Right lobe of liver (tissue), 6 donors: ENCODE results near the gene DECR2. TPM values are rescaled to one million over a fixed set of nuclear protein-coding genes. Genes with fewer than 3 reads are reported as not detected.

ENCODE experiments used
- ATAC-seq, 4 donors: fragments of 200-7000 bp; cut with Tn5 transposase; one replicate each; pipeline ENCODE4 v1.9.1; 2020; ENCODE audit warnings: mild to moderate bottlenecking in 4 of 4, moderate library complexity in 4 of 4
- DNase-seq, 3 donors: peaks; one replicate each; pipeline ENCODE4 v3.0.0-alpha.2; 2020
- H3K27ac ChIP-seq, 3 donors: fragments of 200-600 bp; one replicate each; pipeline ENCODE4 v1.8.0; 2022
- H3K27me3 ChIP-seq, 2 donors: fragments of 200-600 bp; one replicate each; pipeline ENCODE4 v1.8.0; 2022
- H3K36me3 ChIP-seq, 4 donors: fragments of 200-600 bp; sonication (generic) in 1 of 4; one replicate each; pipeline versions ENCODE4 v1.5.1 to v1.8.0; 2017 to 2022; ENCODE audit warnings: control low read depth in 1 of 4
- H3K4me1 ChIP-seq, 4 donors: fragments of 200-600 bp; sonication (generic) in 1 of 4; one replicate each; pipeline versions ENCODE4 v1.5.1 to v1.8.0; 2017 to 2022; ENCODE audit warnings: control low read depth in 1 of 4
- H3K4me3 ChIP-seq, 3 donors: fragments of 200-600 bp; one replicate each; pipeline ENCODE4 v1.8.0; 2022
- H3K9me3 ChIP-seq, 4 donors: fragments of 200-600 bp; sonication (generic) in 1 of 4; one replicate each; pipeline versions ENCODE4 v1.5.1 to v1.8.0; 2017 to 2022; ENCODE audit warnings: control low read depth in 1 of 4
- CTCF ChIP-seq, 4 donors: fragments of 200-600 bp in 3 of 4; fragments of 450-650 bp in 1 of 4; IDR thresholded peaks; one replicate each; pipeline versions ENCODE4 v1.5.1 to v1.8.0; 2016 to 2022; ENCODE audit warnings: antibody characterized with exemption in 4 of 4, mild to moderate bottlenecking in 2 of 4
- POLR2A ChIP-seq: fragments of 450-650 bp; IDR thresholded peaks from one replicate; pipeline ENCODE4 v1.6.1; 2017; ENCODE audit warnings: antibody characterized with exemption, mild to moderate bottlenecking
- WGBS: methylation state at CpG from one replicate; pipeline ENCODE4 v1.1.6; 2018; ENCODE audit warnings: low coverage, low lambda C conversion rate; ENCODE audit not compliant: insufficient coverage; ENCODE audit errors: missing lambda C conversion rate; 5-methylcytosine and 5-hydroxymethylcytosine counted together
- intact Hi-C, 2 donors: fragments of 100-400 bp; cut with DNase I; formaldehyde crosslinking; loops; one replicate each; pipeline versions ENCODE4 v1.11.2 to v1.14.1; 2022
- total RNA-seq, 6 experiments: library from RNA; depleted of rRNA in 2 of 6; stranded (reverse); fragments of >200 nt in 2 of 6; fragmentation: NEBNext Ultra II Directional in 3 of 6; extraction: Animal tissue kit (Norgen Biotek cat#: 25700) in 3 of 6; gene quantifications; one replicate each; pipeline versions ENCODE4 v1.1.0 to v1.2.4, GENCODE V29; 2016 to 2023
- donor health status: DM: no; HTN: yes; CAD: no.
- donor health status: DM: no; HTN: no; CAD: no.
- donor health status: DM: no; HTN: no; CAD: no.
- donor health status: DM: no; HTN: yes; CAD: no.
- donor health status: DM: no; HTN: yes; CAD: no.

Gene DECR2
- total RNA-seq, 6 experiments from 2014 or later, result 73.6 to 169 (median 97.0) TPM

- WGBS, result 27% methylated on average over 2 of the region's 12 CpGs
- H3K36me3 ChIP-seq, result peaks cover 0 to 15% (median 6%) of the 10 kb centered on the region in 4 donors
- no peaks in the 10 kb centered on the region for H3K9me3 ChIP-seq
- H3K4me3 ChIP-seq, result peak overlapping the region in 1 of 3 donors; percentile 44
- ATAC-seq (no peak), DNase-seq (no peak)
- TF ChIP-seq CTCF (IDR thresholded peaks at IDR 0.05), result no peak
- TF ChIP-seq POLR2A, result no peak
- peaks cover 0 to 44% (median 9%) of the 10 kb centered on the region in 4 donors for H3K4me1 ChIP-seq
- intact Hi-C loops, result no loop called here
- peak overlapping the region; percentile 70 to 87 (median 78) for H3K27ac ChIP-seq
- H3K27me3 ChIP-seq, result no peaks in the 10 kb centered on the region
These were observed 3.3 kb downstream of the DECR2 start for GRCh38 chr16:404971-405486.

- DNase-seq (peak; percentile 69 to 82 (median 76)), ATAC-seq (peak; percentile 44 to 72 (median 62))
- H3K36me3 ChIP-seq, result peaks cover 0 to 21% (median 9%) of the 10 kb centered on the region in 4 donors
- peak; percentile 59 for TF ChIP-seq POLR2A
- no peak for TF ChIP-seq CTCF (IDR thresholded peaks at IDR 0.05)
- H3K4me1 ChIP-seq, result peaks cover 0 to 41% (median 9%) of the 10 kb centered on the region in 4 donors
- 20% methylated on average over 9 of the region's 27 CpGs for WGBS
- H3K27ac ChIP-seq, result peak overlapping the region; percentile 70 to 87 (median 78)
- H3K4me3 ChIP-seq, result peak overlapping the region; percentile 27 to 50 (median 44)
- intact Hi-C loops, result no loop called here
- H3K27me3 ChIP-seq, result no peaks in the 10 kb centered on the region
- no peaks in the 10 kb centered on the region for H3K9me3 ChIP-seq
These were observed 4.1 kb downstream of the DECR2 start for GRCh38 chr16:405548-406506.

GRCh38 chr16:407253-407652, 5.6 kb downstream of the DECR2 start:
- no peak for ATAC-seq
- WGBS, result no CpG with 5 or more reads among the region's 16 CpGs
- Histone ChIP-seq H3K4me1 (peaks cover 0 to 41% (median 9%) of the 10 kb centered on the region in 4 donors), H3K4me3 (no peak overlapping the region), H3K27me3 (no peaks in the 10 kb centered on the region), H3K9me3 (no peaks in the 10 kb centered on the region), H3K27ac (peak overlapping the region in 2 of 3 donors; percentile 78 to 87), H3K36me3 (peaks cover 0 to 35% (median 15%) of the 10 kb centered on the region in 4 donors)
- intact Hi-C loops, result no loop called here
- TF ChIP-seq CTCF (IDR thresholded peaks at IDR 0.05) (no peak), POLR2A (no peak)
- DNase-seq, result no peak

- TF ChIP-seq POLR2A (no peak), CTCF (IDR thresholded peaks at IDR 0.05) (no peak)
- Histone ChIP-seq H3K4me3 (no peak overlapping the region), H3K36me3 (peaks cover 0 to 36% (median 15%) of the 10 kb centered on the region in 4 donors), H3K27ac (no peak overlapping the region), H3K27me3 (no peaks in the 10 kb centered on the region), H3K4me1 (peaks cover 0 to 20% (median 4%) of the 10 kb centered on the region in 4 donors), H3K9me3 (no peaks in the 10 kb centered on the region)
- no peak for DNase-seq
- intact Hi-C loops, result no loop called here
- 73% methylated on average over 3 of the region's 36 CpGs for WGBS
- ATAC-seq, result no peak
These were observed 9.0 kb downstream of the DECR2 start for GRCh38 chr16:410516-411178.
